SK-N-SH treated with all-trans-retinoic acid at 6 μM for 48 hours (cell line): ENCODE measurements around the gene TPPP.

Experiments used
- ATAC-seq: fragments of 200-7000 bp; cut with Tn5 transposase; 3 replicates; pipeline ENCODE4 v1.9.1; 2020; ENCODE audit warnings: mild to moderate bottlenecking, moderate library complexity
- ARNTL ChIP-seq: fragments of 450-650 bp; formaldehyde crosslinking; IDR thresholded peaks from 2 replicates; pipeline ENCODE4 v1.5.0; 2020; ENCODE audit warnings: low read depth, mild to moderate bottlenecking, moderate library complexity, borderline replicate concordance
- BACH2 ChIP-seq: fragments of 250-450 bp; sonication (Bioruptor Pico); IDR thresholded peaks from 2 replicates; pipeline ENCODE4 v1.9.0; 2021; ENCODE audit warnings: mild to moderate bottlenecking, borderline replicate concordance
- CREB5 ChIP-seq: fragments of 250-450 bp; sonication (Bioruptor Pico); IDR thresholded peaks from 2 replicates; pipeline ENCODE4 v1.5.1; 2020; ENCODE audit warnings: low read depth, mild to moderate bottlenecking, moderate library complexity
- CSDC2 ChIP-seq: fragments of 250-450 bp; sonication (Bioruptor Pico); IDR thresholded peaks from 2 replicates; pipeline ENCODE4 v1.5.0; 2020; ENCODE audit warnings: mild to moderate bottlenecking, moderate library complexity
- CSRNP3 ChIP-seq: fragments of 250-450 bp; sonication (Bioruptor Pico); IDR thresholded peaks from 2 replicates; pipeline ENCODE4 v1.5.1; 2021; ENCODE audit warnings: mild to moderate bottlenecking, moderate library complexity
- ESRRG ChIP-seq: fragments of 250-450 bp; sonication (Bioruptor Pico); IDR thresholded peaks from 2 replicates; pipeline ENCODE4 v1.6.1; 2021; ENCODE audit warnings: mild to moderate bottlenecking
- GLIS3 ChIP-seq: fragments of 250-450 bp; sonication (Bioruptor Pico); IDR thresholded peaks from 2 replicates; pipeline ENCODE4 v1.5.0; 2020; ENCODE audit warnings: mild to moderate bottlenecking, moderate library complexity
- ISL1 ChIP-seq: fragments of 250-450 bp; sonication (Bioruptor Pico); IDR thresholded peaks from 2 replicates; pipeline ENCODE4 v2.1.2; 2022; ENCODE audit warnings: mild to moderate bottlenecking, moderate library complexity
- OSR1 ChIP-seq: fragments of 250-450 bp; sonication (Bioruptor Pico); IDR thresholded peaks from 2 replicates; pipeline ENCODE4 v1.8.0; 2022; ENCODE audit warnings: moderate library complexity, mild to moderate bottlenecking, inconsistent platforms
- POU6F1 ChIP-seq: fragments of 250-450 bp; sonication (Bioruptor Pico); IDR thresholded peaks from 2 replicates; pipeline ENCODE4 v1.8.0; 2021; ENCODE audit warnings: low read depth, mild to moderate bottlenecking, moderate library complexity, borderline replicate concordance
- PPARA ChIP-seq: fragments of 250-450 bp; sonication (Bioruptor Pico); IDR thresholded peaks from 2 replicates; pipeline ENCODE4 v1.5.0; 2020; ENCODE audit warnings: mild to moderate bottlenecking, borderline replicate concordance
- RARB ChIP-seq: fragments of 250-450 bp; sonication (Bioruptor Pico); IDR thresholded peaks from 2 replicates; pipeline ENCODE4 v1.8.0; 2021; ENCODE audit warnings: mild to moderate bottlenecking, moderate library complexity
- SNAI2 ChIP-seq: fragments of 250-450 bp; sonication (Bioruptor Pico); IDR thresholded peaks from 2 replicates; pipeline ENCODE4 v1.5.0; 2020; ENCODE audit warnings: mild to moderate bottlenecking, moderate library complexity
- TCF4 ChIP-seq: fragments of 250-450 bp; sonication (Bioruptor Pico); IDR thresholded peaks from 2 replicates; pipeline ENCODE4 v1.8.0; 2021; ENCODE audit warnings: mild to moderate bottlenecking, moderate library complexity, borderline replicate concordance
- TOX ChIP-seq: fragments of 250-450 bp; sonication (Bioruptor Pico); IDR thresholded peaks from 2 replicates; pipeline ENCODE4 v1.8.0; 2021; ENCODE audit warnings: mild to moderate bottlenecking, moderate library complexity, borderline replicate concordance
- TSHZ2 ChIP-seq: fragments of 250-450 bp; sonication (Bioruptor Pico); IDR thresholded peaks from 2 replicates; pipeline ENCODE4 v1.5.0; 2020; ENCODE audit warnings: mild to moderate bottlenecking, moderate library complexity
- ZC3H10 ChIP-seq: fragments of 250-450 bp; sonication (Bioruptor Pico); IDR thresholded peaks from 2 replicates; pipeline ENCODE4 v1.5.1; 2021; ENCODE audit warnings: mild to moderate bottlenecking, moderate library complexity
- ZFP3 ChIP-seq: fragments of 250-450 bp; sonication (Bioruptor Pico); IDR thresholded peaks from 2 replicates; pipeline ENCODE4 v1.5.0; 2020; ENCODE audit warnings: mild to moderate bottlenecking, moderate library complexity
- ZFP30 ChIP-seq: fragments of 450-650 bp; formaldehyde crosslinking; IDR thresholded peaks from 2 replicates; pipeline ENCODE4 v1.5.0; 2022; ENCODE audit warnings: mild to moderate bottlenecking, moderate library complexity
- ZNF565 ChIP-seq: fragments of 450-650 bp; formaldehyde crosslinking; conservative IDR thresholded peaks from 2 replicates; pipeline ENCODE4 v1.5.0; 2020; ENCODE audit warnings: low read depth, mild to moderate bottlenecking, moderate library complexity
- ZNF70 ChIP-seq: fragments of 450-650 bp; formaldehyde crosslinking; IDR thresholded peaks from 2 replicates; pipeline ENCODE4 v1.5.0; 2020; ENCODE audit warnings: mild to moderate bottlenecking, moderate library complexity
- ZNF8 ChIP-seq: fragments of 450-650 bp; formaldehyde crosslinking; IDR thresholded peaks from 2 replicates; pipeline ENCODE4 v1.5.0; 2020; ENCODE audit warnings: mild to moderate bottlenecking, moderate library complexity
- TF ChIP-seq, protein P1 (sequence below): fragments of 250-450 bp; sonication (Bioruptor Pico); IDR thresholded peaks from 2 replicates; pipeline ENCODE4 v1.8.0; 2020; ENCODE audit warnings: mild to moderate bottlenecking, moderate library complexity, borderline replicate concordance

TPPP gene

DNA sequence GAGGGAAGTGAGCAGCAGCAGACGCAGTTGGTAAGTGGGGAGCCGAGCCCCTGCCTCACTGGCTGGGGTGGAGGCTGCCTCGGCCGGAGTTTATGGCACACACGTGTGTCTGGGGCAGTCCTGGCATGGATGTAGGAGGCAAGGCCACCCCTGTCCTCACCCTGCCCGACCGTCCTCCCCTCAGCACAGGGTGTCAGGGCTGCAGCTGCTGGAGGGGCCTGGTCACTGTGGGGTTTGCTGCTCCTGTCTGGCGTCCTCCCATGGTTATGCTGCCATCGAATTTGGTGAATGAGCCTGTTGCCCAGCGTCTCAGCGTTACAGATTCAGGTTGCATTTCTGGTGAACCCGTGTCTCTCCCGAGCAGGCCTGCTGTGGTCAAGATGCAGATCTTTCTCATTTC lies 48.6 kb downstream of the TPPP start:
- TF ChIP-seq TSHZ2 (CRISPR knock-in tag) (no peak), TCF4 (no peak), CSRNP3 (no peak), ESRRG (CRISPR knock-in tag) (no peak), GLIS3 (no peak), POU6F1 (no peak), ZNF565 (CRISPR knock-in tag) (no peak), ISL1 (CRISPR knock-in tag) (no peak), SNAI2 (CRISPR knock-in tag) (no peak), ARNTL (CRISPR knock-in tag) (no peak), CREB5 (CRISPR knock-in tag) (no peak), PPARA (CRISPR knock-in tag) (no peak), ZC3H10 (CRISPR knock-in tag) (no peak), CSDC2 (CRISPR knock-in tag) (no peak), ZNF70 (CRISPR knock-in tag) (no peak), ZFP3 (CRISPR knock-in tag) (no peak)
- TF ChIP-seq, protein P1, sequence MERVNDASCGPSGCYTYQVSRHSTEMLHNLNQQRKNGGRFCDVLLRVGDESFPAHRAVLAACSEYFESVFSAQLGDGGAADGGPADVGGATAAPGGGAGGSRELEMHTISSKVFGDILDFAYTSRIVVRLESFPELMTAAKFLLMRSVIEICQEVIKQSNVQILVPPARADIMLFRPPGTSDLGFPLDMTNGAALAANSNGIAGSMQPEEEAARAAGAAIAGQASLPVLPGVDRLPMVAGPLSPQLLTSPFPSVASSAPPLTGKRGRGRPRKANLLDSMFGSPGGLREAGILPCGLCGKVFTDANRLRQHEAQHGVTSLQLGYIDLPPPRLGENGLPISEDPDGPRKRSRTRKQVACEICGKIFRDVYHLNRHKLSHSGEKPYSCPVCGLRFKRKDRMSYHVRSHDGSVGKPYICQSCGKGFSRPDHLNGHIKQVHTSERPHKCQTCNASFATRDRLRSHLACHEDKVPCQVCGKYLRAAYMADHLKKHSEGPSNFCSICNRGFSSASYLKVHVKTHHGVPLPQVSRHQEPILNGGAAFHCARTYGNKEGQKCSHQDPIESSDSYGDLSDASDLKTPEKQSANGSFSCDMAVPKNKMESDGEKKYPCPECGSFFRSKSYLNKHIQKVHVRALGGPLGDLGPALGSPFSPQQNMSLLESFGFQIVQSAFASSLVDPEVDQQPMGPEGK (CRISPR knock-in tag): no peak
- no peak for ATAC-seq

- TF ChIP-seq ZNF8 (CRISPR knock-in tag) (no peak), ZFP3 (CRISPR knock-in tag) (no peak), TCF4 (no peak), SNAI2 (CRISPR knock-in tag) (no peak), BACH2 (no peak), ISL1 (CRISPR knock-in tag) (no peak), RARB (no peak), TOX (CRISPR knock-in tag) (no peak), ZFP30 (CRISPR knock-in tag) (no peak), CSDC2 (CRISPR knock-in tag) (no peak), OSR1 (CRISPR knock-in tag) (no peak), ARNTL (CRISPR knock-in tag) (no peak), TSHZ2 (CRISPR knock-in tag) (no peak), ZNF70 (CRISPR knock-in tag) (no peak), GLIS3 (no peak)
- TF ChIP-seq, protein P1 (CRISPR knock-in tag): no peak
- ATAC-seq: no peak; the same call in 2 of the 3 replicates
These were observed 49.3 kb downstream of the TPPP start for GRCh38 chr5:643811-644271.
